Measurements from ENCODE around the gene SPAG4.
A peak's percentile ranks its signal among the peaks of the same experiment; 100 is the strongest.

DNA sequence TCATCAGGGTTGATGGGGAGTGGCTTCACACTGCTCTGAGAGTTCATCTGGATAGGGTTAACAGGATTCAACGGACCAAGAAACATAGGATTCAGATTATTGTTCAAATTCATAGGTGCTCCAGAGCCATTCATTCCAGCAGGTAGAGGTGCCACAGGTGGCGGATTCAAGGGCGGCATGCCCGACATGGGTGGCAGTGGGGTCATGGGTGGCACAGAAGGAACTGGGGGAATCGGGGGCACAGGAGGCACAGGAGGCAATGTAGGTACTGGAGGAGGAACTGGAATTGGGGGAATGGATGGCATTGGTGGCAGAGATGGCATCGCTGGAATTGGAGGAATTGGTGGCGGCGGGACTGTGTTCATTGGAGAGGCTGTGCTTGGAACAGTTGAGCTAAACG is 38.8 kb downstream of the SPAG4 start:
- TF ChIP-seq, protein P1, sequence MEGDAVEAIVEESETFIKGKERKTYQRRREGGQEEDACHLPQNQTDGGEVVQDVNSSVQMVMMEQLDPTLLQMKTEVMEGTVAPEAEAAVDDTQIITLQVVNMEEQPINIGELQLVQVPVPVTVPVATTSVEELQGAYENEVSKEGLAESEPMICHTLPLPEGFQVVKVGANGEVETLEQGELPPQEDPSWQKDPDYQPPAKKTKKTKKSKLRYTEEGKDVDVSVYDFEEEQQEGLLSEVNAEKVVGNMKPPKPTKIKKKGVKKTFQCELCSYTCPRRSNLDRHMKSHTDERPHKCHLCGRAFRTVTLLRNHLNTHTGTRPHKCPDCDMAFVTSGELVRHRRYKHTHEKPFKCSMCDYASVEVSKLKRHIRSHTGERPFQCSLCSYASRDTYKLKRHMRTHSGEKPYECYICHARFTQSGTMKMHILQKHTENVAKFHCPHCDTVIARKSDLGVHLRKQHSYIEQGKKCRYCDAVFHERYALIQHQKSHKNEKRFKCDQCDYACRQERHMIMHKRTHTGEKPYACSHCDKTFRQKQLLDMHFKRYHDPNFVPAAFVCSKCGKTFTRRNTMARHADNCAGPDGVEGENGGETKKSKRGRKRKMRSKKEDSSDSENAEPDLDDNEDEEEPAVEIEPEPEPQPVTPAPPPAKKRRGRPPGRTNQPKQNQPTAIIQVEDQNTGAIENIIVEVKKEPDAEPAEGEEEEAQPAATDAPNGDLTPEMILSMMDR (IDR thresholded peaks at IDR 0.05 in 2 of 3, conservative IDR thresholded peaks at IDR 0.05 in 1 of 3; ENCODE audit: control insufficient read depth in 2 of 3, extremely low read depth in 1 of 3, insufficient read depth in 1 of 3, low read depth in 3 of 3, low read length in 3 of 3) = no peak
- TF ChIP-seq YY1 (IDR thresholded peaks at IDR 0.05; ENCODE audit: low read depth, low read length) = no peak
- TF ChIP-seq, protein P2, sequence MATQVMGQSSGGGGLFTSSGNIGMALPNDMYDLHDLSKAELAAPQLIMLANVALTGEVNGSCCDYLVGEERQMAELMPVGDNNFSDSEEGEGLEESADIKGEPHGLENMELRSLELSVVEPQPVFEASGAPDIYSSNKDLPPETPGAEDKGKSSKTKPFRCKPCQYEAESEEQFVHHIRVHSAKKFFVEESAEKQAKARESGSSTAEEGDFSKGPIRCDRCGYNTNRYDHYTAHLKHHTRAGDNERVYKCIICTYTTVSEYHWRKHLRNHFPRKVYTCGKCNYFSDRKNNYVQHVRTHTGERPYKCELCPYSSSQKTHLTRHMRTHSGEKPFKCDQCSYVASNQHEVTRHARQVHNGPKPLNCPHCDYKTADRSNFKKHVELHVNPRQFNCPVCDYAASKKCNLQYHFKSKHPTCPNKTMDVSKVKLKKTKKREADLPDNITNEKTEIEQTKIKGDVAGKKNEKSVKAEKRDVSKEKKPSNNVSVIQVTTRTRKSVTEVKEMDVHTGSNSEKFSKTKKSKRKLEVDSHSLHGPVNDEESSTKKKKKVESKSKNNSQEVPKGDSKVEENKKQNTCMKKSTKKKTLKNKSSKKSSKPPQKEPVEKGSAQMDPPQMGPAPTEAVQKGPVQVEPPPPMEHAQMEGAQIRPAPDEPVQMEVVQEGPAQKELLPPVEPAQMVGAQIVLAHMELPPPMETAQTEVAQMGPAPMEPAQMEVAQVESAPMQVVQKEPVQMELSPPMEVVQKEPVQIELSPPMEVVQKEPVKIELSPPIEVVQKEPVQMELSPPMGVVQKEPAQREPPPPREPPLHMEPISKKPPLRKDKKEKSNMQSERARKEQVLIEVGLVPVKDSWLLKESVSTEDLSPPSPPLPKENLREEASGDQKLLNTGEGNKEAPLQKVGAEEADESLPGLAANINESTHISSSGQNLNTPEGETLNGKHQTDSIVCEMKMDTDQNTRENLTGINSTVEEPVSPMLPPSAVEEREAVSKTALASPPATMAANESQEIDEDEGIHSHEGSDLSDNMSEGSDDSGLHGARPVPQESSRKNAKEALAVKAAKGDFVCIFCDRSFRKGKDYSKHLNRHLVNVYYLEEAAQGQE (IDR thresholded peaks at IDR 0.05; ENCODE audit: low read depth, low read length) = no peak
- no peak for TF ChIP-seq RAD51 (IDR thresholded peaks at IDR 0.05)
- TF ChIP-seq NR2C2 (IDR thresholded peaks at IDR 0.05; ENCODE audit: borderline replicate concordance, control insufficient read depth, insufficient read length, low read depth) = no peak
- TF ChIP-seq POLR2A (IDR thresholded peaks at IDR 0.05; ENCODE audit: low read depth, low read length) = 0 out of 2 replicates have a peak, but pooled peaks have one; percentile 10
- TF ChIP-seq SP1 (IDR thresholded peaks at IDR 0.05; ENCODE audit: low read depth, low read length) = no peak
- no peak for TF ChIP-seq JUNB (IDR thresholded peaks at IDR 0.05)
- TF ChIP-seq EP300 (IDR thresholded peaks at IDR 0.05; ENCODE audit: borderline replicate concordance in 1 of 2, control insufficient read depth in 1 of 2, low read depth in 2 of 2, low read length in 2 of 2) = no peak
- no peak for TF ChIP-seq MYC (IDR thresholded peaks at IDR 0.05; ENCODE audit: insufficient read depth, insufficient read length, insufficient replicate concordance, low read length, severe bottlenecking)
- TF ChIP-seq ZNF274 (IDR thresholded peaks at IDR 0.05; ENCODE audit: insufficient read depth, insufficient read length) = no peak

Data from GM12878 (cell line).